ENCODE results near the gene ATRN.
"Not testable (repeated sequence)": the region's sequence is repeated elsewhere in the genome, so short reads cannot be mapped to it uniquely, and the experiment has no call there.

The ATRN gene

GRCh38 chr20:3521852-3522740, 51.3 kb downstream of the ATRN start:
- no peak for DNase-seq

- DNase-seq: not testable (repeated sequence)
Observed at GRCh38 chr20:3524696-3525095, 53.9 kb downstream of the ATRN start.

DNA sequence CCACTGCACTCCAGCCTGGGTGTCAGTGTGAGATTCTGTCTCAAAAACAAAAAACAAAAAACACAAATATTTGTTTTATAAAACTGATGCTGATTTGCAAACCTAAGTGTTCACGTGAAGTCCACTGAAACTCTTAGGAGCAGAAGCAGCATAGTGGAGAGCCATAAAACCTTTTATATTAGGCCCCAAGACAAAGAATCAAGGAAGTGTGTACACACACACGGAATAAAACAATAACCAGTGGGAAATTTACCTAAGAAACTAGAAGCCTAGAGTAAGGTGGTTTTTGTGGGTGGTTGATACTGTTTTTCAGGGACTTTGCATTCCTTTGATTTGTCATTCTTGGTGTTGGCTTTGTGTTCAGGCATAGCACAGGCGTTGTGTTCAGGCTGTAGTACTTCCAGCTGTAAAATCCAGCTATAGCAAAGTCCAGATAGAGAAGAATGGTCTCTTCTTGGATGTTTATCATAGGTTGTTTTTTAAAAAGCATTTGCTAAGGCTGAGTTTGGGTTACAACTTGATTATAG, 61.3 kb downstream of the ATRN start:
- no peak for DNase-seq

- DNase-seq: not testable (repeated sequence)
Observed at GRCh38 chr20:3537733-3538132, 66.9 kb downstream of the ATRN start.

DNA sequence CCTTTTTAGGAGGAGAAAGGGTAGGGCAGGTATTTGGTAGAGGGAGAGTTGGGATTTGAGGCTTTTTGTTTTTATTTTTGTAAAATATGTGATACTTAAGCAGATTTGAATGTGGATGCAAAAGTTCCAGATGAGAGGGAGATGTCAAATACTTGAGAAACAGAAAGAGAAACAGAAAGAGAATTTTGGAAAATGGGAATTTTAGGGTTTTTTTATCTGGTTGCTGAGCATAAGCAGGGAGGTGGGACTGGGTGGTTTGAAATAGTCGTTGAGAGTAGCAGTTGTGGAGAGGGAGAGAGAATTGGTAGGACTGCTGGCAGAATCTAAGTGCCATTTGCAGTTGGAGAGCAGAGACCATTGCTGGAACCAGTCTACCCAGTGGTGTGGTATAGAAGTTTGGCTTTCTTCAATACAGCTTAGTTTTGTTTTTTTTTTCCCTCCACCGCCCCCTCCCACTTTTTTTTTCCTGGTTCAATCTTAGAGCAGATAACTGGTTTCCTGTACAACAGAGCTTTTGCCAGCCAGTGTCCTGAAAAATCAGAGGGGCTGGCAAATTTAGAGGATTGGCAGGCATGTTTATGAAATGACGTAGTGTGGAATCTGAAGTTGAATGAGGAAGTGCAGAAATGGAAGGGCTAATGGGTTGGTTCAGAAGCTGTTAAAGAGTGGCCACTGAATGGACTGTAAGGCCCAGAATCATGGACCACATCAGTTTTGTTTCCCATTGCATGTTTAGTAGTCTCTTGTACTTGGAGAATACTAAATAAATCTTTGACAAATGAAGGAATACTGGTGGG, 68.7 kb downstream of the ATRN start:
- DNase-seq: no peak

DNA sequence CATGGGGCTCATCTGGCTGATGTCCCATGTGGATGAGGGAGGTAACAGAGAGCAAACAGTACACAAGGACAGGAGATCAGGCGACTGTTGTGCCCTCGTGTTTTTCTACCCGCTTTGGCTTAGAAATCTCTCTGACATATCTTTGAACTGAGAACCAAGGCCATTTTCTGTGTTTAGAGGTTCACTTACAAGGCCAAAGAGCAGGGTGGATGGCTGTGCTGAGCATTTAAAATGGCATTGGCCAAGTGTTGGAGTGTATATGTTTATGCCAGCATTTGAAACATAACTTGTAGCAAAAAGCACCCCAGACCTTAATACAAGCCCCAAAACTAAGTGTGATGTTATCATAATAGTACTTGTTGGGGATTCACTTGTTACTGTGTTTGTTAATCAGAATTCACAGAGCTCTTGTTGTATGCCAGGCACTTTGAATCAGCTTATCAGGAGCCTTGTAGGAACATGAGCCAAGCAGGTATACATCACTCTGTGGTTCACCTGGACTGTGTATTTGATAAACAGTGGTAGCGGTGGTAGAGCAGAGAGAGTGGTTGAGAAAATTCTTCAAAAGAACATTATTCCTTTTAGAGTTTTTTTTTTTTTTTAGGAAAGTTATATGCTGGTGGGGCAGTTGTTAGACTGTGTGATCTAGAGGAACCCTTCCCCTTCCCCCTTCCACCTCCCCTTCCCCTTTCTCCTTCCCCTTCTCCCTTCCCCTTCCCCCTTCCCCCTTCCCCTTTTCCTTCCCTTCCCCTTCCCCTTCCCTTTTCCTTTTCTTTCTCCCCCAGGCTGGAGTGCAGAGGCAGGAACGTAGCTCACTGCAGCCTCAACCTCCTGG, 71.3 kb downstream of the ATRN start:
- DNase-seq: no peak

DNA sequence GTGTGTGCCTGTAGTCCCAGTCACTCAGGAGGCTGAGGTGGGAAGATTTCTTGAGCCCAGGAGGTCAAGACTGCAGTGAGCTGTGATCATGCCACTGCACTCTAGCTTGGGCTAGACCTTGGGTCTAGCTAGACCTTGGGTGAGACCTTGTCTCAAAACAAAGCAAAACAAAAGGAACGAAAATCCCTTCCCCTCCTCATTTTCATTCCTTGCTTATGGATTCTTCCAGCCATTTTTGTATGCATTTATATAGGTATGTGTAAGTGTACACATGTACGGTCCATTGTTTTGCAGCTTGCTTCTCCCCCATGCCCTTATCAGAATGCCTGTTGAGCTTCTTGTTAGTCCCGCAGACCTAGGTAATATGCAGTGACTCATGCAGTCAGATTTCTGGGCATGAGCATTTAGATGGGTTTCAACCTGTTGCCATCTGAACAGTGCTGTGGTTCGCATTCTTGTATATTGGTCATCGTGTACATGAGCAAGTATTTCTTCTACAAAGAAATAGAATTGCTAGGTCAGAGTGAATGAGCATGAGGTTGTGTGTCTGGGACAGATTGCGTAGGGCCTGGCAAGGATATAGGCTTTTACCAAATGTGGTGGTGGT, 73.2 kb downstream of the ATRN start:
- DNase-seq: no peak

DNA sequence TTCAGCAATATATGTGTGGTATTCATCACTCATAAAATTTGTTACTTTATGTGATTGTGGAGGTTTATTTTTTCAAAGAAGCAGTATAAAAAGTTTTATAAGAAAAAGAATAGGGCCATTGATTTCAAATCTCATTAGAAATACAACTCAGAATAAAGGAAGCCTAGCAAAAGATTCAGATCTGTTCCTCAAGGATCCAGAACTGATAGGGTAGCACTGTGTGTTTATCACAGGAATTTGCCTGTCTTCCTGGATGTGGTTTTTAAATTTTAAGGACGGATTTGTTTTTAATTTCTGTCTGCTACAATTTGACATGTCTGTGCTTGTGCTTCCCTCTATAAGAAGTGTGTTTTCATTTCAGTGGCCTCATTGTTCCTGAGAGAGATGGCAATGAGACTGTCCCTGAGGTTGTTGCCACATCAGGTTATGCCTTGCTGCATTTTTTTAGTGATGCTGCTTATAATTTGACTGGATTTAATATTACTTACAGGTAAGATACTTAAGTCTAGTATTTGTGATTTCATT, 74.6 kb downstream of the ATRN start:
- DNase-seq: no peak

GRCh38 chr20:3547906-3548305, 77.1 kb downstream of the ATRN start:
- no peak for DNase-seq

- DNase-seq: peak; percentile 80
Observed at GRCh38 chr20:3550837-3551236, 80.0 kb downstream of the ATRN start.

DNA sequence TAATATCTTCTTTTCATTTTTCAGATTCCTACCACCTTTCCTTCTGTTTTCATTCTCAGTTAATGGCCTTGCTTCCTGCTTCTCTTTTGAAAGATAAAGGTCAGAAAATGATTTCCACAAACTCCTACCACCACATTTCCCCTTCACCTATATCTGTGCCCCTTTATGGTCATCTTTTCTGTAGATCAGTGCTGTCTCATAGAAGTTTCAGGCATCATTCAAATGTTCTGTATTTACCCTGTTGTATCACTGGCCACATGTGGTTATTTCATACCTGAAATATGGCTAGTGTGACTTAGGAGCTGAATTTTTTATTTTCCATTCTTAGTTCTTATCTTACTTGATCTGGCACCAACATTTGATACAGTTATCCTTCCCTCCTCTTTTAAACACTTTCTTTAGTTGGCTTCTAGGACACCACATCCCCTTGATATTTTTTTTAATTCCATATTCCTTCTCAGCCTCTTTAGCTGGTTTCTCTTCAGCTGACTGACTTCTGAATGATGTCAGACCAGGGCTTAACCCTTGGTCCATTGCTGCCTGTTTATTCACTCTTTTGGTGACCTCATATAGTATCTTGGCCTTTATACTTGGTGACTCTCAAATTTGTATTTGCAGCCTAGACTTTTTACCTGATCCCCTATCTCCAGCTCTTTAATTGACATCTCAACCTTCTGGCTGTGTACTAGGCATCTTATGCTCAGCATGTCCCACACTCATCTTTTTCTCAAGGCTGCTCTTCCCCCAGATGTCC, 81.0 kb downstream of the ATRN start:
- DNase-seq: no peak

DNA sequence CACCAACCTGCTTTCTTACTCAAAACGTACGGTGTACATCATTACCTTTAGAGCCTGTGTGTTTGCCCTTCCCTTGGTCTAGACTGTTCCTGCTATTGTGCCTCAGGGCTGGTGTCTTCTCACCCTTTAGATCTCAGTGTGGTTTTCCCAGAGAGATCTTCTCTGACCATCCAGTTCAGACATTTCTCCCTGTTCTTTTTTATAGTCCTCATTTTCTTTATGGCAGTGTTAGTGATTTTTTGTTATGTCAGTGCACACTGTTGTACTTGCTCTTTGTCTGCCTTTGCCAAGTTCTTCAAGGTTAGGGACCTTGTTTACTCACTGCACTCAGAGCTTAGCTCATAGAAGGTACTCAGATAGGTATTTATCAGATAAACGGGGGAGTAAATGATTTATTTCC, 82.8 kb downstream of the ATRN start:
- no peak for DNase-seq

DNA sequence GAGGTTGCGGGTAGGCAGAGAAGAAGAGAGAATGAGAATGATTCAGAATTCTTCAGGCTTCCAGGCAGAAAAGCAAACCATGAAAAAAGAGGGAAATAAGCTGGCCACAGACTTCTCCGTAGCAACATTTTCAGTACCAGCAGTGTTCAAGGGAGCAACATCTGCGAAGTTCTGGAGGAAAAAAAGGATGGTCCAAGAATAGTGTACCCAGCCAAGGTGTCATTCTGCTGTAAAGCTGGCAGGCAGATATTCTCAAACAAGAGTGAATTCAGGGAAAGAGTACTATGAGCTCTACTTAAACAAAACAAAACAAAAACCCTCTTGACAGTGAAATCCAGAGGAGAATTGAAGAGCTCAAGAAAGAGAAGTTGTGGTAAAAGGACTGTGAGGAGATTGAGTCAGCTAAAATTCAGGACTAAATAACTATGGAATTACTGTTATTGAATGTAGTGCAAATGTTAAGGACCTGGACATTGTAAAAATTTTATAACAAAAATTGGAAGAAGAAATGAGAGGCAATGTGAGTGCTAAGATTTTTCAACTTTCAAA, 86.5 kb downstream of the ATRN start:
- DNase-seq: peak; percentile 20

GRCh38 chr20:3559231-3559630, 88.4 kb downstream of the ATRN start:
- peak; percentile 31 for DNase-seq

GRCh38 chr20:3559637-3560036, 88.8 kb downstream of the ATRN start:
- no peak for DNase-seq

DNA sequence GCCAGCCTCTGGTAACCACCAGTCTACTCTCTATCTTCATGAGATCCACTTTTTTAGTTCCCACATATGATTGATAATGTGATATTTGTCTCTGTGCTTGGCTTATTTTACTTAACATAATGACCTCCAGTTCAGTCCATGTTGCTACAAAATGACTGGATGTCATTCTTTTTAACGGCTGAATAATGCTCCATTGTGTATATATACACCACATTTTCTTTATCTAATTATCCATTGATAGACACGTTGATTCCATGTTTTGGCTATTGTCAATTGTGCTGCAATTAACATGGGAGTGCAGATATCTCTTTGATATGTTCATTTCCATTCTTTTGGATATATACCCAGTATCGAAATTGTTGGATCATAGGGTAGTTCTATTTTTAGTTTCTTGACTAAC, 89.3 kb downstream of the ATRN start:
- DNase-seq: no peak

- no peak for DNase-seq
Observed at GRCh38 chr20:3560578-3560977, 89.8 kb downstream of the ATRN start.

- DNase-seq: no peak
Observed at GRCh38 chr20:3563133-3563532, 92.3 kb downstream of the ATRN start.

DNA sequence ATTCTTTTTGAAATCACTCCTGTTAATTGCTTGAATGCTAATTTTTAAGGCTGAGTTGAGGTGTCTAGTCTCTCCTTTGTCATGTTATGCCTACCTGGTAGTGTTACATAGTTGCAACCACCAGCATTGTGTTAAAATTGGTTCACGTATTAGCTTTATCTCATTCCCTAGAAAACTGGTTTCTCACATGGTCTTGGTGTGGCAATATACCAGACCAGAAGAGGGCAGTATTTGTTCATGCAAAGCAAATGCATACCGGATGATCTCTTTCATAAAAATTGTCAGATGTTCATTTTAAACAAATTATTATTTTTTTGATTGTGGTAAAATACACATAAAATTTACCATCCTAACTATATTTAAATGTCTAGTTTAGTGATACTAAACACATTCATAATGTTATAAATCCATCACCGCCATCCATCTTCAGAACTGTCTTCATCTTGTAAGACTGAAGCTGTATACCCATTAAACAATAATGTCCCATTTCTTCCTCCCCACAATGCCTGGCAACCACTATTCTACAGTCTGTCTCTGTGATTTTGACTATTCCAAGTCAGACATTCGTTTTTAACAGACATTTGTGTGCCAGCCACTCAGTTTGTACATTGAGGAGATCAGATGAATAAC, 92.8 kb downstream of the ATRN start:
- DNase-seq: peak; percentile 86

DNA sequence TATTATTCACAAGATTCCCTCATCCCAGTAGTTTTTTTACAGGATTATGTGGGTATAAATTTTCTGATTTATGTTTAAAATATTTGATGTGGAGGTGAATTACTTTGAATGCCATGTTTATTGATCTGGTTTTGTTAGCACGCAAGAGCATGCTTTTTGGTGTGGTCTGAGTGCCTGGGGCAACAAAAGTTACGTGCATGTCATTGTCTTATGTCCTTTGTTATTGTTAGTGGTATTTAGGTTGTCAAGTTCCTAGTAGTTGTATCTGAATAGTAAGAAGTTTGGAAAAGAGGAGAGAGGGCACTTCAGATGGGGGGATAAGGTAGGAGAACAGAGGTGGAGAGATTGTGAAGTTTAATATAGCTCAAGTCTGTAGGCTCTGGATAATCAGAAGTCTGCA, 95.0 kb downstream of the ATRN start:
- no peak for DNase-seq

DNA sequence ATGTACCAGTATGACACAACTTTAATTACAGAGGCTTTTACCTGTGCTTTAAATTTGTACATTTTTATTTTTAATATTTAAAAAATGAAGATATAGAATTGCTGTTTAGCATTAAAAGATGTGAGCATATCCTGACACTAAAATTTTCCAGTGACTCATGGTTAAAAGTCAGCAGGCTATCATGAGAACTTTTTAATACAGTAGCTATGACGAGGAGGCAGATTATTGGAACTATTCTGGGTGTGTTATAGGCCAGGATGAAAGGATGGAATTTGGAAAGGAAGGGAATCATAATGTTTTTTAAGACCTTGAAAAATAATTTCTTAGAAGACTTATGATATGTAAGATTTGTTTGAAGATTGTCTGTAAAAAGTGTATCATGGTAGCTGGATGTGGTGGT, 101.3 kb downstream of the ATRN start:
- no peak for DNase-seq

Measured in hematopoietic multipotent progenitor cell treated with erythropoietin and hydrocortisone succinate and interleukin-3 and kit ligand, for 6 days (in vitro differentiated cells).